GM04504 (cell line): ENCODE results near the gene PADI4.

Source experiments
- DNase-seq: peaks from one replicate; pipeline ENCODE4 v3.0.0-alpha.2; 2012; ENCODE audit warnings: low read depth

PADI4 gene

DNA sequence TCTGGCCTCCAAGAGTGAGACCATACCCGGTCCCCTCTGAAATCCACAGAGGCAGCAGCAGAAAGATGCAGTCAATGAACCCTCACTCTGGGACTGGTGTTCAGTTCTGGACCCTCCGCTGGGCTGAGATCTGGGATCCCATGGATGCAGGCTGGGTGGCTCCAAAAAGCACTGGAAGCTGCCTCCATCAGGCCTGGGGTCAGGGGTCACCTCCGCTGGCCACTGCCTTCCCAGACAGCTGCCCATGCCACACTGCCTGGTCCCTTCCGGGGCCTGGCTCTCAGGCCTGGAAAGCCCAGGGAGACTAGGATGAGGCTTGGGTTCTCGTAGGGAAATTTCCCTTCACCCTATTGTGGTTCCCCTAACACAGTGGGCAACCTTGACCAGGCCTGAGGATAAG, 21.4 kb upstream of the PADI4 start:
- DNase-seq = no peak

DNA sequence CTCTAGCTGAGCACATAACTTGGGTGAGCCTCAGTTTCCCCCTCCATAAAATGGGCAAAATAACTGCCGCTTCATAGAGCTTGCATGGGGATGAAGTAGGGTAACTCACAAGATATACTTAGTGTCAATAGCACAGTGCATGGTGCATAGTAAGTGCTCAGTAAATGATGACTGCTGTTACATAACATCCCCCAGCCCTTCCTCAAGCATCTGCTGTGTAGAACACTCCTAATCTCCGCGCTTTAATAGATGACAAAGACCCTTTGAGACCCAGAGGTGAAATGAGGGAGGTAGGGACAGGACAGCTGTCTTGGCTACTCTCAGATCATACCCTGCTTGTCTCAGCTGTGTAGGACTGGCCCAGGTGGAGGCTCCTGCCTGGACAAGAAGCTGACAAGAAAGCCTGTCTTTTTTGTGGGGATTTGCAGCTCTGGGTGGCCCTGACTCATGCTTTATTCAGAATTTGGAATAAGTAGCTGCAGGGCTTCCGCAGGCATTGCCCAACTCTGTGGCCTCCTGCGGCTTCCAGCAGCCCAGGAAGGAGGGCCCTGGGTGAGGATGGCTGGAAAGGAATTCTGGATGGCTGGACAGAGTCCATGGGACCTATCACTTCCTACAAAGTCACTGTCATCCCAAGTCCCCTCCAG, 20.7 kb upstream of the PADI4 start:
- peak; percentile 66 for DNase-seq

DNA sequence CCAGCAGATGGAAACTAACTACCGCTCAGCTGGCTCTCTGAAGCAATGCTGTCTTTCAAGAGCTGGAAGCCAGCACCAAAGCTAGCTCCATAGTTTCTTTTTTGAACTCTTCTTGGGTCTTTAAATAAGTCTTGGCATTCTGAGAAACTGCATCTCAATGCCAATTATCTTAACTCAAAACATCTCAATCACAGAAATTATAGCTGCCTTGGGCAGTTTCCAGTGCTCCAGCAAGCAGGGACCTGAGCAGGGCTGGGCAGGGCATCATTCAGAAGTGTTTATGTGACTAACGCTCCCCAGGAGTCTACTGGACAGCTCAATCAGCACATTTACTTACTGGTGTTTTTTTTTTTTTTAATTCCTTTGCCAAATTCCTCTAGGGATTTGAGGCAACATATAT, 18.3 kb upstream of the PADI4 start:
- DNase-seq = peak; percentile 33

DNA sequence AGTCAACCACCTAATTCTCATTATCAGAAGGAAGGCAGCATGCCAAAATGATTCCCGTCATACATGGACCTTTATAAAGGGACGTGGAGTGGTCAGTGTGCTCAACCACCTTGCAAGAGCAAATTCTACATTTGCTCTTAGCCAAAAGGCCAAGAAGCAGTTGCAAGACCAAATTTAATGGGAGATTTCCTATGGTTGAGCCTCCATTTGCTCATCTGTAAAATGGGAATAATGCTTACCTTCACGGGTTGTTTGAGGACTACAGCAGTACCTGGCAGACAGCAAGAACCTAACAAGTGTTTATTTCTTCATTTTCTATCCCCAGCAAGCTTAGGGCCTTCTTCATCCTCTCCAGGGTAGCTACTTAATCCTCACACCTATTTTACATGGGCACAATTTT, 17.4 kb upstream of the PADI4 start:
- DNase-seq = no peak

DNA sequence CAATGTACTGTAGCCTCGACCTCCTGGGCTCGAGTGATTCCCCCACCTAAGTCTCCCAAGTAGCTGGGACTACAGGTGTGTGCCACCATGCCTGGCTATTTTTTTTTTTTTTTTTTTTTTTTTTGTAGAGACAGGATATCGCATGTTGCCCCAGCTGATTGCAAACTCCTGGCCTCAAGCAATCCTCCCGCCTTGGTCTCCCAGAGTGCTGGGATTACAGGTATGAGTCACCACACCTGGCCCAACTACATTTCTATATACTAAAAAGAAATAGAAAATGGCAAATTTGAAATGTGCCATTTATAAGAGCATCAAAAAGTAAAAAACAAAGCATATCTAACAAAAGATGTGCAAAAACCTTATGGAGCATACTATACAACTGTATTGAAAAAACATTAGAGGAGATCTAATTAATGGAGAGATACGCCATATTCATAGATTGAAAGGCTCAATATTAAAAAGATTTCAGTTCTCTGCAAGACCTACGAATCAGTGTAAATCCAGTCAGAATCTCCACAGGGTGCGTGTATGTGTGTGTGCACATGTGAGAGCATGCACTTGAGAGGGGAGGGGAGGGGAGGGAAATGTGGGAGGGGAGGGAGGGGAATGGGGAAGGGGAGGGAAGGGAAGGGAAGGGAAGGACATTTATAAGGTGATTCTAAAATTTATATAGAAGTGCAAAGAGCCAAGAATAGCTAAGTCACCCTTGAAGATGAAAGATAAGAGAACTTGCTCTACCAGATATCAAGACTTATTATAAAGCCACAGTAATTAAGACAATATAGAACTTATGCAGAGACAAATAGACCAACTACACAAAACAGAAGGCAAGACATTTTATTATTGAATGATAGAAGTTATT, 15.5 kb upstream of the PADI4 start:
- no peak for DNase-seq

DNA sequence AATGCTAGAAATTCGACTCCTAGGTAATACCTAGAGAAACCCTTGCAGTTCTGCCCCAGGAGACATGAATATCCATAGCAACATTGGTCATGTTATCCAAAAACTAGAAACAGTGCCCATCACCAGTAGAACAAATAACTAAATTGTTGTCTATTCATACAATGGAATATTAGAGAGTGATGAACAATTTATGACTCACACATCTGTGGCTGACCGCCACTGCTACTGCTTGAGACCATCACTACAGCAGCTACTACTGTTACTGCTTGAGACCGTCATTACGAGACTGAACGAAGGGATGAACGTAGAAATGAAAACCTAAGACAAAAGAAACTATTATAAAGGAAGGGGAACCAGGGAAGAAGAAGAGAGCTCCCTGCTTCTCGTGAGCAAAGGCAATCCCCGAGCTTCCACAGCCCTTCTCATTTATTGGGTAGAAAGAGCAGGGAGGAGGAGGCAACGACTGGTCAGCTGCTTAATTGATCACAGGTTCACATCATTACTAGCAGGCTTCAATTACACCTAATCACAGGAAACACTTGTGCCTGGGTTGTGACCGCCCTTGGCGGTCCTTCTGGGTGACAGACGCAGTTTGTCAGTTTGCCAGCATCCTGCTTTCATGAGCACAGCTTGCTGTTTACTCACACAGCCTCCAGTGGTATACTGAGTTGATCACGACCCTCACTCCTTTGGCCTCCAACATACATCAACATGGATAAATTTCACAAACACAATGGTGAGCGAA, 14.1 kb upstream of the PADI4 start:
- no peak for DNase-seq

DNA sequence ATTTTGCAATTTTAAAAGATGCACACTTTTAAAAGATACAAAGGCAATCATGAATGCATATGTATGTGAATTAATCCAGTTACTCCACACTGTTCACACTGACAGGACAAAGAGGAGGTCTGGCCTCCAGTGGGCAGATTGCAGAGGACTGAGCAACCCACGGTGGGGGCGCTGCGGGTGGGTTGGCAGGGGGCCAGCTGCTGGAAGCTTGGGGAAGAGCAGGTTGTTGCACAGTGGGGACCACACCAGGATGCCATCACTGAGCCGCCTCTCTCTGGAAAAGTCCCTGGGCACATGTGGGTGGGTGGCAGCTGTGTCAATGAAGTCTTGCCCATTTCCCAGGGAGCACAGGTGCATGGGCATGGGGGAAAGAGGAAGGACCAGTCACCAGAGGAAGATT, 12.7 kb upstream of the PADI4 start:
- DNase-seq = no peak

DNA sequence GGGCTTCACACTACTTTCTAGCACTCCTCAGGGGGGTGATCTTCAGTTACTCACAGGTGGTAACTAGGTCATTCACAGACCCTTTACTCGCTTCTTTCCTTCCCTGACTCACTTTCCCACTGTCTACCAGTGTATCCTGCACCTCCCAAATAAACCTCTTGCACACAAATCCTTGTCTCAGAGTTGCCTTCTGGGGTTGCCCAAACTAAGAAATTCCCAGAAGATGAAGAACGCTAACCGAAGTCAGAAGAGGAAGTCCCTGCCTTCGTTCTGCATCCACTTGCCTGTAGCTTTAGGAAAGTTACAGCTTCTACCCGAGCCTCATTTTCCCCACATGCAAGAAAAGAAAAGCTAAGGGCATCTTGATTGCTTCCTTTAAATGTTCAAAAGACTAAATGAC, 11.9 kb upstream of the PADI4 start:
- no peak for DNase-seq

DNA sequence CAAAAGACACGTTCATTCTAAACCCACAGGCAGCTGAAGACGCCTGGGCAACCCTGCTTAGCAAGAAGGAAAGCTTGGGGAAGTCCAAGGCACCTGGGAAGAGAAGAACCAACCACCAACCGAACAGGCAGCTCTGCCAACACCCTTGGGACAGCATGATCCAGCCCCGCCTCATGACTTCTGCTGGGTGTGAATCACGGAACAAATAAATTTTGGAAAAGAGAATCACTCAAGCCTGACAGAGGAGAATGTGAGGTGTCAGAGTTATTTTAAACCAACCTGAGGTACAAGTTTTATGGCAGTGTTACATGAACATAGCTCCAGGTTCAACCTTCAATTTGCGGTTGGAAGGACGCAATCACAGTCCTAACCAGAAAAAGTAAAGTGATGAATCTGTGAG, 10.0 kb upstream of the PADI4 start:
- no peak for DNase-seq

DNA sequence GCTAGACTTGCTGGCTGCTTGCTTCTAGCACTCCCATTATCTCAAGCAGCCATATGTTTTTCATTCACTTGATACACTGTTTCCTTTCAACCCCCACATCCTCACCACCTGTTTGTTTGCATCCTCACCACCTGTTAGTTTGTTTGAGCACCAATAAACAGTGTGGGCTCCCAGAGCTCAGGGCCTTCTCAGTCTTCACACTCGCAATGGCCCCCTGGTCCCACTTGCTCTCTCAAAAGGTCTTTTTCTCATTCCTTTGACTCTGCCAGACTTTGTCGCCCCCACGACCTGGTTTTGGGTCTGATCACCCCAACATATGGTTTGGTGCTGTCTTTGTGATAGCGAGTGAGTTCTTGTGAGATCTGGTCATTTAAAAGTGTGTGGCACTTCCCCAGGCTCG, 6.2 kb upstream of the PADI4 start:
- no peak for DNase-seq

DNA sequence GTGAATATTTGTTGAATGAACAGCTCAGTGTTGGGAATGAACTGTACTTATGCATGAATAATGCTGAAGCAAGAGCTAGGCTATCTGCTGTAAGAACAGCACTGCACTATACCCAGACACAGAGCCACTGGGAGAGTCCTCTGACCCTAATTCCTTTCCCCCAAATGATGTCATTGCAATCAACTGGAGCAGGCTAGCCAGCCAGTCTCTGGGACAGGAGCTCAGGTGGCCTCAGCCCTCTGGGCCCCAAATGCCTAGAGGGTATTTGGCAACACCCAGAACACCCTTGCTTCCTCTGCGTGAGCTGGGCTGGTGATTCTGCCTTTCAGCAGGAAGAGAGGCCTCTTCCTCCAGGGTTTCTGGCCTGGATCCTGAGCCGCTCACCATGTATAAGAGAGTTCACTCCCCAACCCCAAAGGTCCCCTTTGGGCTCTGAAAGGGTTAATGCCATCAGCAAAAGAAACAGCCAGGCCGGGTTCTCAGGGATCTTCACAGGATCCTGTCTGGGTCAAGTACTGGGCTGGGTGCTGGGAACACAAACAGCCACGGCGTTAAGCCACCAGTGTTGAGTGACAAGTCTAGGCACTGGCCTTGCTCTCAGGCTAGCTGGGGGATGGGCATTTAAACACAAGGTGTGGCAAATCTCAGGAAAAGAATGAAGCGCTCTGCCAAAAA, 3.7 kb upstream of the PADI4 start:
- DNase-seq = no peak

DNA sequence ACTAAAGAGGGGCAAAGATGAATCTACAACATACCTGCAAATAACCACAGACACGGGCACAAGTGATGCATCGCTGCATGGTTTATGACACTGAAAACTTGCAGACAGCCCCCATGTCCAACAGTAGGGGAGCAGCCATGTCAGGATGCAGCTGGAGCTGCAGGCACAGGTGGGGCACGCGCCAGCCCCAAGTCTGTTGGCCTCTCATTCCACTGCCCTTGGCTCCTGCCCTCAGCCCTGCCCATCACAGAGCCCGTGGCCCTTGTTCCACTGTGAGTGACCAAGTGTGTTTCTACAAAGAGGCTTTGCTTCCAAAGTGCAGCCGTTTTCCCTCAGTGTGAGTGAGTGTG, 3.2 kb upstream of the PADI4 start:
- DNase-seq = no peak

DNA sequence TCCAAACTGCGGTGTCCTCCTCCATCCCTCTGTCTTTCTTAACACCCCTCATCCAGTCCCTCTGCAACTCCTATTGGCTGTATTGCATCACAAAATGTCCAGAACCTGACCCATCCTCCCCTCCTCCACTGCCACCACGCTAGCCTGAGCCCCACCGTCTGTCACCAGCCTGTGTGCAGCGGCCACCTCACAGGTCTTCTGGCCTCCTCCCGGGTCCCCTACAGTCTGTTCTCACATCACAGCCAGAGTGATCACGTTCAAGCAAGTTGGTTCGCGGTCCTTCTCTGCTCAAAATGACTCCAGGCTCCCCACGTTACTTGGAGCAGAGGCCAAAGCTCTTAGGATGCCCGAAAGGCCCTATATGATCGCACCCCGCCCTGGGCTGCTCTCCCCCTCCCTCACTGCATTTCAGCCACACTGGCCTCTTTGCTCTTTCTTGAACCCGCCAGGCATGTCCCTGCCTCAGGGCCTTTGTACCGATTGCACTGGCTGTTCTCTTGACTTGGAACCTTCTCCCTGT, 2.4 kb upstream of the PADI4 start:
- DNase-seq = no peak

DNA sequence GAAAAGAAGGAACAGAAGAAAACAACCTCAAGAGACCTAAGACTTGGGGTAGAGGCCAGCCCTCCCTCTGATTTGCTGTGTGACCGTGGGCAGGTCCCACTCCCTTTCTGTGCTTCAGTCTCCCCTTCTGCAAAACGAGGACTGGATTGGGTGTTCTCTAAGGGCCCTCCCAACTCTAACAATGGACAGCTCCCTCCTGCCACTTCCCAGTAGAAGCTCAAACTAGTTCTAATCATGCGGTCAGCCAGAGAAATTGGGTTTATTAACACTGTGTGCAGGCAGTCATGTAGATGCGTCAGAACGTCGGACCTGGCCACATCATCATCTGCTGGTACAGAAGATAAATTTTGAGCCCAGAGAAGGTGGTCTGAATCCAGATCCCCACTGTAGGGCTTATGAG, 1.6 kb upstream of the PADI4 start:
- DNase-seq = no peak

DNA sequence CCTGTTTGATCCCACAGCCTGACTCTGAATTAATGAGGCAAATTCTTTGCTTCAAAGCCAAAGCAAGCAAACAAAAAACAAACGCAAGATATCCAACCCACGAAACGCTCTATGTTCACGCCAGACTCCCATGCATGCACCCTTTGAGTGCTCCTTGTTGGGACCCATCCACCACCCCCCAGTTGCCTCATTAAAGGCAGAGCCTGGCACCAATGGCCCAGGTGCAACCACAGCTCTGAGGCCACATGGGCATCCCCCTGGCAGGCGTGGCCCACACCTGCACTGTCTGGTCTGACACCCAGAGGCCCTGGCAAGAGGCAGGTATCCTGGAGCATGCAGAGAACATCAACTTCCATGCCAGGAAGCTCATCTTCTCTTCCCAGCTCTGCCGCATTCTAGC, 1.1 kb upstream of the PADI4 start:
- DNase-seq = no peak

DNA sequence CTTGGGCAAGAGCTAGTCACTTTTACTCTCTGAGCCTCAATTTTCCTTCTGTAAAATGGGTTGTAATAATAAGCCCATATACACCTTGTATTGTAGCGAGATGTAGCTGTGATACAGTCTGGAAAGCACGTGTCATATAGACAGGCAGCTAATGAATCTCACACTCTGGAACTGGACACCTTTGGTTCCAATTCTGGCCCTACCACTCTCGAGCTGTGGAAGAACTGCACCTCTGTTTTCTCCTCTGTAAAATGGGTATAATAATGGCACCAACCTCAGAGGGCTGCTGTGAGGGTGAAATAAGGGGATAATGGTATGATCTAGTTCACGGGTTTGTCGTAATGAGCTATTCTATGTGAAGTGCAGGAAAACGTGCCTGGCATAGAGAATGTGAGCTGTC, 668 bp upstream of the PADI4 start:
- no peak for DNase-seq

DNA sequence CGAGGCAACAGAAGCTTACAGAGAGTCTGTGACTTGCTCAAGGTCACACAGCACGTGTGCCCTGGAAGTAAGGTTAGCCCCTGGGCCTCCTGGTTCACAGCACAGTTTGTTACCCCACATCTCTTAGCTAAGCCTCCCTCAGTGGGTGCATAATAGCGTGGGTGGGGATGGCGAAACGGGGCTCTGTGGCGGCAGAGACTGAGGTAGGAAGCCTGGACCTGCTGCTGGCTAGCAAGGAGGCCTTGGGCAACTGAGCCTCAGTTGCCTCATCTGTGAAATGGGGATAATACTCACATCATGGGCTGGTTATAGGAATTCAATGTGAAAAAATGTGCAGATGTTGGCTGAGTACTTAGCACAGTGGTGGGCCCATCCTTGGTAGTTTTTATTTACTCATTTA, 596 bp downstream of the PADI4 start:
- DNase-seq = no peak

DNA sequence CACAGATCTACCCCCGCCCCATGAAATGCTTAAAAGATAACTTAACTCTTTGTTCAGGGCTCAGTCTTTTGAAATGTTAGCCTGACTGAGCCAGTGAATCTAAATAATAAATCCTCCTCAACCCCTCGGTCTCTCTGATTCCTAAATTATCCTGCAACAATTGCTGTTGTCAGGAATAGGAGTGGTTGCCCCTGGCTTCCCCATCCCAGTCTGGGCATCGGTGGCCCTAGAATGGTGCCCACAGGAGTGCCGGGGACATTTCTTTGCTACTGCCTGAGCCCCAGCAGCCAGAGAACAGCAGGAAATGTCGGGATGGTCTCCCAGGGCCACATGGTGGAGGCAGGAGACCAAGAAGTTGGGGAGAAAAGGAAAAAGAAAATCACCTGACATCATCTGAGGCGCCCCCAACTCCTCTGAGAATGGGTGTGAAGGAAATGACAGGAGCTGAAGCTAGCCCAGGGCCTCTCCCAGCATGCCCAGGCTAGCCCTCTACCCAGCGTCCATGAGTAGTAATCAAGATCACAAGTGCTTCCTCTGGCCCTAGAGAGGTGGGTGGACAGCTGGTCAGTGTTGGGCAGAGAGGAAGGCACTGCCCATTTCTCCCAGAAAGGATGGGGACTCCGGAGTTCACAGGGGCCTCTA, 1.6 kb downstream of the PADI4 start:
- no peak for DNase-seq

DNA sequence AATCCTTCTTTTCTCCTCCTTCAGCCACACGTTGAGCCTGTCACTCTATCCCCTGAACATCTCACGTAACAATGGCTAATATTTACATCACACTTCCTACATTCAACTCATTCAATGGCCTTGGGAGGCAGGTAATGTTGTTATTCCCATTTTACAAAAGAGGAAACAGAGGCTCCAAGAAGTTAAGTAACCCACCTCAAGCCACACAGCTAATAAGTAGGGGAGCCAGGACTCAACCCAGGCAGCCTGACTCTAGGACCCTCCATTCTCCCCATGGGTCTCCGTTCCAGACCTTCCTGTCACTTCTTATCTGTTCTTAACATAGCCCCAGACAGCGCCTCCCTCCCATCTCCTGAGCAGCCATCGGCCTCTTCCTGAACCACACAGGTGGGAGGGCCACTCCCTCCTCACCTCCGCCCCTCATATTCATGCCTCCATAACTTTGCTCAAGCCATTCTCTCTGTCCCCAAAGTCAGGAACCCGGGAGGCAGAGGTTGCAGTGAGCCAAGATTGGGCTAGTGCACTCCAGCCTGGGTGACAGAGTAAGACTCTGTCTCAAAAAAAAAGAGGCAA, 2.2 kb downstream of the PADI4 start:
- DNase-seq = no peak

DNA sequence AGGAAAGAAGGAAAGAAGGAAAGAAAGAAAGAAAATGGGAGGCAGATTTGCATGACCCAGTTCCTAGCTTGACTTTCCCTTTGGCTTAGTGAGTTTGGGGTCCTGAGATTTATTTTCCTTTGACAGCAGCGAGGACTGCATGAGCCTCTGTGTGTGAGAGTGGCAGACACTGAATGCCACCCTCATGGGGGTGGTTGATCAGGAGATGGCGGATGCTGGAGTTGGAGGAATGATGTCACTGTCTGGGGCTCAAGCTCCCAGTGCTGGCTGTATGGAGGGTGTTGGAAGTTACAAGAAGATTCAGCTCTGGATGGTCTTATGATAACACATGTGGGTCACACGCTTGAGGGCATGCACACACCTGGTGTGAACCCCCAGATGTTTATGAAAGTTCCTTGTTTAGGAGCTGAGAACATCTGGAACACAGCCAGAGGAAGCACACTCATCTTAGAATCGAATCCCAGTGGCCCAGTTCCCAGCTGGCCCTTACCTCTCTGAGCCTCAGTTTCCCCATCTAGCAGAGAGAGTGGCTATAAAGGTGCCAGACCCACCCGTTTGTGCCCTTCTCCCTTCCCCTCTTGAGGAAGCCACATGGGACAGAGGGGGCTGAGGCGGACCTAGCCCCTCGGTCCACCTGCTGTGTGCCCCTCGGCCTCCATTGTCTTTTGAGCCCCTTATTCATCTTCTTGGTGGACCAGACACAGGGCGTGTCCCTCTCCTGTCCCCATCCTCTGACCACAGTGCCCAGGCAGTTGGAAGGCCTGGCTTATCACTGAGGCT, 5.7 kb downstream of the PADI4 start:
- DNase-seq = no peak

DNA sequence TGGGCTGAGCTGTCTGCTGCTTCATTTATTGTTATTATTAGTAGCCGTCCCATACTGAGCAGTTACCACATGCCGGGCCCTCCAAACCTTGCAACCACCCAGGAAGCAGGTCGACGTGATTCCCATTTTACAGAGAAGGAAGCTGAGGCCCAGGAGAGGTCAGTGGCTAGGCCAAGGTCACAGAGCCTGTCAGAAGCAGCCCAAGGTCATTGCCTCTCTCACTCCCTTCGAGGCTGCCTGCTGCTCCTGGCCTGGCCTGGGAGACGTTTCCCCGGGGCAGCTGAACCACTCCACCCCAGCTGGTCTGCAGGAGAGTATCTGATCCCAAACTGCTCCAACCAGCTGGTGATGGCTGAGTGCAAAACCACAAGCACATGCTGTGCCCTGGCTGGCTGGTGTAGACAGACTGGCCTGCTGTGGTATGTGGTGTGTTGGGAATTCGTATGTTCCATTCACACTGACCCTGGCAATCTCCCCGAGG, 6.5 kb downstream of the PADI4 start:
- DNase-seq = no peak
